Raji (cell line): Measurements from ENCODE around the gene SMU1.

Experiments used
- POLR2A ChIP-seq: IDR thresholded peaks from 2 replicates; pipeline ENCODE4 v1.6.1; 2011; ENCODE audit warnings: low read depth, low read length, control low read depth; ENCODE audit not compliant: insufficient read depth

Gene SMU1

DNA sequence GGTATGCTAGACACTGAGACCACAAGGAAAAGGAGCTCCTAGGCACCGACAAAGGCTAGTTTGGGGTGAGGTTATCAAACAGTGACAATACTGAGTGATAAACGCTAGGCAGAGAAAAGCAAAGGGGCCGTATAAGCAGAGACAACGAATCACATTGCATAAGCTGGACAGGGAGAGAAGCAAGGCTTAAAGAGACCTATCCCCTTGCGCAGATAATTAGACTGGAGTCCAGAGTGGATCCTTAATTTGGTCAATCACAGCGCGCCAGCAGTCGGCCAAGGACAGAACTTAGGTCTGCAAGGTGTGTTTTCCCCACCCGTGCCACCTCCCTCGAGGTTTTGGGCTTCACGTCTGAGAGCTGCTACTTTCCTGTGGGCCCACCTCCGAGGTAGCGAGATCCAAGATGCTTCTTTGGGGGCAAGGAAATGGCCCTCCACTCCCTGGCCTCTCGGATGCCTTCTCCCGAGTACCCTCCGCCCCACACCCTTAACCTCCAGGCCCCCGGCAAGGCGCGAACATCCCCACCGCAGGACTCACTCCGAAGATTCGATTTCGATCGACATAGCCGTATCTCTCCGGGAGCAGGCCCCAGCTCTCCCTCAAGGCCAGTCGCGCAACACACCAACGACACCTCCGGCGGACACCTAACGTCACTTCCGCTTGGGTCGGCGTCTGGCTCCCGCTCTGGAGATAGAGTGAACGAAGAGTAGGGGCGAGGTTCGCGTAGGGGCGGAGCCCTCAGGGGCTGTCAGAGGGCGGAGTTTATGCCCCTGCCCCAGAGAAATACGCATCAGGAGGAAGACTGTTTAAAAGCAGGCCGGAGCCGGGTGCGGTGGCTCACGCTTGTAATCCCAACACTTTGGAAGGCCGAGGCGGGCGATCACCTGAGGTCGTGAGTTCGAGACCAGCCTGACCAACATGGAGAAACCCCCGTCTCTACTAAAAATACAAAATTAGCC is at the start of gene SMU1:
SMU1 (minus strand) TSS at position 629 of the 959 bp plus-strand sequence; CDS start at position 563, 66 bp downstream.
- peak; percentile 88 for TF ChIP-seq POLR2A

DNA sequence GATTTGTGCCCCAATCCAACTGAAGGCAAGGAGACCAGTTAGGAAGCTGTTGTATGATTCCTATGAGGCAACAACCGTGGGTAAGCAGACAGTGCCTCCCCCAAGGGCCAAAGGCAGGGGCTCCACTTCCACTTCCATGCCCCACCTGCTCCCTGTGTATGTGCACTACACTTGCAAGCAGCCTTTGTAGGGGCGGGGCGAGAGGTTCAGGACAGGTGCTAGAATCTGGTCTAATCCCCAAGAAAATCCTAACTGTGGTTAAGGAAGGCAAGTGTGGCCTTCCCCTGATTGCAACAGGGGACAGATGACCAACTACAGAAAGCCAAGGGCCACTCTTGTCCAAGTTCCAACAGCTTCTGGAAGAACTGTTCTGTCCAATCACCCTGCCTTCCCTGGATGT is 49.0 kb upstream of the SMU1 start:
- TF ChIP-seq POLR2A: no peak

DNA sequence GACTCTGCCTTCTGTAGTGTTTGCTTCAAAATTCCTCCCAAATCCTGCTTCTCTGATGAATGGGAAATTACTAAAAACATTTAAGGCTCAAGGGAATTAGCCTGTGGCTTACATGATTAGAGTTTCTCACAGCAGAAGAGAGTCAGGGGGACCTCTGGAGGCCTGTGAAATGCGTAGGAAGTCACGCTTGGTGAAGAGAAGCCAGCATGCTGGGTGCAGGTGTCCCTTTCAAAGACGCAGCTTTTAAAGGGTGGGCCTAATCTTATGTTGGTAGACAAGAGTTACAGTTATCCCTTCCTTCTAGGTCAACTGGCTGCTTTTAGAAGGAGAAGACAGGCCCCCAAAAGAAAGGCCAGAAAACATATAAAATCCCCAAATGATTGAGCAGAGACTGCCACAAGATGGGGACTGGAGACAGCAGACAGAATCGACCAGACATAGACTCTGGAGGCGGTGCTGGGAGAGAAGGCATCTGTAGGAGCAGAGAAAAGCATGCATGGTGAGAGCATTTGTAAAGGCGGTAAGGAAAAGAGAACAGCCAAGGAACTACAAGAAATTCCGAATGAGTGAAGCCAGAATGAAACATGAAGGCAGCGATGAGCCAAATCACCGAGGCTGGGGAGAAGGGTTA is 48.4 kb upstream of the SMU1 start:
- no peak for TF ChIP-seq POLR2A

DNA sequence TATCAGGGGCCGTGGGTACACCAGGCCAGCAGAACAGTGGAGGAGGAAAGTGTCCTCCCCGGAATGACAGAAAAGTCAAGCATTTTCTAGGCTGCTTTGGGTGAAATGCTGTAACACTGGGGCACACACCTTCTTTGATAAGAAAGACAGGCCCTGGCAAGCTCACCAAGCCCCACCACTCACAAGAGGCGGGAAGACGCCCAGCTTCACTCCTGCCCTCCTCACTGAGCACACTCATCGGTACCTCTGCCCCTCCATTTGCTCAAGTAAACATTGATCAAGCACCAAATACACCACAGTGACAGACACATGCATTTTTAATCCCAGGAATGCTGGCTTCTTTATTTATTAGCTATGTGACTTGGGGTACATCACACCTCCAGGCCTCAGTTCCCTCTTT is 47.6 kb upstream of the SMU1 start:
- no peak for TF ChIP-seq POLR2A

- no peak for TF ChIP-seq POLR2A
Observed at GRCh38 chr9:33123407-33124031, 47.0 kb upstream of the SMU1 start.

DNA sequence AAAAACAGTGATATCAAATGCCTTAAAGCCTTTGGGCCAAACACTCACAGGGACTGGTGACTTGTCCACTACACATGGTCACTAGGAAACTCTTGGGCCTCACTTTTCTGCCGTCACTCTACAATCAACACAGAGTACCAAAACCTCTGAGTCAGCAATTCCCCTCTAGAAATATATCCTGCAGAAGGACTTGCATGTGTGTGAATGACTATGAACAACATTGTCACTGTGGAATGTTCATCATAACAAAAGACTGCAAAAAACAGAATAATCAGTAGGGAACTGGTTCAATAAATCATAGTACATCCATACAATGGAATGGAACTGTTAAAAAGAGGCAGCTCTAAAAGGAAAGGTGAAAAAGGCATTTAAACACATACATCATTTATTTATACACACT is 44.1 kb upstream of the SMU1 start:
- TF ChIP-seq POLR2A: no peak

- no peak for TF ChIP-seq POLR2A
Observed at GRCh38 chr9:33117796-33118195, 41.3 kb upstream of the SMU1 start.

DNA sequence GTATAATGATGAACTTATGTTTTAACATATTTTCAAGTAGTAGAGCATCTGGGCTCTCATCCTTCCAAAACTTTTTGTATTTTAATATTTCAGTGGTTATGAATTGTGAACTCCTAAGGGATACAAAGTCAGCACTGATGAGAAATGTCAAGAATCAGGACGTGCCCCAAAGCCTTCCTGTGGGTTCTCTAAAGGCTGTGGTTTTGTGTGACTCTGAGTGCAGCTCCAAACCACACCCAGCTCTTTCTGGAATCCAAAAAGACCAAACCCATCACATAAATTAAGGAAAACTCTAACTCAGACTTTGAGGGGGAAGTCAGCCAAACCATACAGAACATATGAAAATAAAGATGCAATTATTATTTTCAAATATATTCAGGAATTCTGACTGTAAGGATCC is 40.8 kb upstream of the SMU1 start:
- no peak for TF ChIP-seq POLR2A

GRCh38 chr9:33116860-33117259 is 40.4 kb upstream of the SMU1 start:
- no peak for TF ChIP-seq POLR2A

GRCh38 chr9:33114746-33115145 is 38.3 kb upstream of the SMU1 start:
- no peak for TF ChIP-seq POLR2A

DNA sequence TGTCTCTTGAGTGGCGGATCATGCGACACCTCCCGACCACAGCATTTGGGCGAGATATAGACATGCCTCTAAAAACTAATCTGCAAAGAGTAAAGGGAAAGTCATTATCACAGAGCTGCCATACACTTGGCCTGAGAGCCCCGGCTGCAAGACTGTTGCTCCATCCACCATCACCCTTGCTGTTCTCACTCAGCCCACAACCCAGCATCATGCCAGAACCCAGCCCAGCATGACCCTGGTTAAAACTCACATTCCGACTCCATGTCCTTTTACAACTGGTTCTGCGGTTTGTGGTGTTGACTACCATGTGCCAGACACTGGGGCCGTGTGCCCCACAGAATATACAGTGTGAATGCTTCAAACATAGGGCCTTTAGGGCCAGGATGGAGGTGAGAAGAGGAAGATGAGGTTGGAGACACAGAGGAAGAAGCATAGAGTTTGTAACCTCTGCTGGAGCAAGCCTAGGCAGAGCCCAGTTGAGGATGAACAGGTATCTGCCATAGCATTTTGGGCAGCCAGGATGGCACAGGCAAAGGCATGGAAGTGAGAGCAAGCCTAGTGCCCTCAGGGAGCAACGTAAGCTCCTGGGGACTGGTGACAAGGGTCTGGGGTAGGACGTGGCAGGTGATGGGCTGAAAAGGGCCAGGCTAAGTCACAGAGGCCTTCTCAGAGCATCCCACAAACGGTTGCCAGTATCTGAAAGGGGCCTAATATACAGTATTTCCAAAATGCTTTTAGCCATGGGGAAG is 37.5 kb upstream of the SMU1 start:
- no peak for TF ChIP-seq POLR2A

- no peak for TF ChIP-seq POLR2A
Observed at GRCh38 chr9:33112094-33112493, 35.6 kb upstream of the SMU1 start.

DNA sequence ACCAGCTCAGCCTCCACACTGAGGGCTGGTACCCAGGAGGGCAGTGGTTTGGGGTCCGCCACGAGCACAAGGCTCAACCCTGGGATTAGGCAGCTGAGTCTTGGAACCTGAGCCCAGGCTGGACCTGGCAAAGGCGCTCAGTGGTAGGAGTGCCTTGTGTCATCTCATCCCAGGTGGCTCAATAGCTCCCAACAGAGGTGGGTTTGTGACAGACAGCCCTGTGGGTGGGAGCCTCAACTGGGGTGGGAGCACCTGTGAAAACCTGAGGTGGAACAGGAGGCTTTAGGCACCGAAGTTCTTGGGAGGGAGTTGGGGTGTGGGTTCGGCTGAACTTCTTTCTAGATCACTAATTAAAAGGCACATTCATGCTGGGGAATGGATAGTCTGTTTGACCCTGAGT is 35.2 kb upstream of the SMU1 start:
- TF ChIP-seq POLR2A: no peak

DNA sequence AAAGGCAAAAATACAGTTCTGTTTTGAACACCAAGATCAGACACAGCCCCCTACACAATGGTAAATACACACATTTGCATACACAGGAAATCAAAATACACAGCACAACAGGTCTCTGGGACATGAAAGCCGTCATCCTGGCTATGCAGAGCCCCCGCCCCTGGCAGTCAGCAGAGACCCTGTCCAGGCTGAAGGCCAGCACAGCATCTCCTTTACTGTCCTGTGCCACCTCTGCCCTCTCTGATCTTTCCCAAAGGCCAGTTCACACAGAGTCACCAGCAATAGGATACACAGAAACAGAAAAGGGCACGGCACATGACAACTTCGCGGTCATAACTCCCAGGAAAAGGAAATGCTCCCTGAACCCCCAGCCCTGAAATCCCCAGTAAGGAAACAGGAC is 34.2 kb upstream of the SMU1 start:
- no peak for TF ChIP-seq POLR2A
